Thoracic aorta (tissue), 2 donors: ENCODE measurements around the gene MAML2. TPM values are rescaled to one million over a fixed set of nuclear protein-coding genes. Genes with fewer than 3 reads are reported as not detected.
"Not testable (repeated sequence)": the region's sequence is repeated elsewhere in the genome, so short reads cannot be mapped to it uniquely, and the experiment has no call there.

ENCODE experiments used
- ATAC-seq: fragments of 150-250 bp; one replicate; pipeline ENCODE4 v1.8.0; 2017; ENCODE audit warnings: low read depth; ENCODE audit not compliant: insufficient number of reproducible peaks, low FRiP score
- DNase-seq: peaks from one replicate; pipeline ENCODE4 v3.0.0-alpha.2; 2020; ENCODE audit warnings: low spot score
- H3K27ac ChIP-seq, 2 donors: fragments of 200-600 bp; sonication (generic); 1 replicate in 1 of 2; 2 replicates in 1 of 2; pipeline ENCODE4 v1.5.1; 2016; ENCODE audit warnings: mild to moderate bottlenecking in 2 of 2, moderate library complexity in 2 of 2
- H3K27me3 ChIP-seq: fragments of 200-600 bp; sonication (generic); replicated peaks from 2 replicates; pipeline ENCODE4 v1.6.0; 2016; ENCODE audit warnings: mild to moderate bottlenecking; ENCODE audit not compliant: insufficient read depth
- H3K36me3 ChIP-seq: fragments of 200-600 bp; sonication (generic); one replicate; pipeline ENCODE4 v1.5.1; 2016
- H3K4me1 ChIP-seq, 2 donors: fragments of 200-600 bp; sonication (generic); 1 replicate in 1 of 2; 2 replicates in 1 of 2; pipeline versions ENCODE4 v1.5.1 to v1.6.0; 2016; ENCODE audit warnings: low read depth in 2 of 2, mild to moderate bottlenecking in 1 of 2; ENCODE audit not compliant: control insufficient read depth in 1 of 2
- H3K4me3 ChIP-seq: fragments of 200-600 bp; sonication (generic); 2 replicates; pipeline ENCODE4 v1.5.1; 2016; ENCODE audit warnings: mild to moderate bottlenecking
- H3K9me3 ChIP-seq: fragments of 200-600 bp; sonication (generic); 2 replicates; pipeline ENCODE4 v1.5.1; 2016
- CTCF ChIP-seq: fragments of 200-600 bp; sonication (generic); IDR thresholded peaks from one replicate; pipeline ENCODE4 v1.5.1; 2019; ENCODE audit warnings: antibody characterized with exemption
- total RNA-seq, 2 donors: library from RNA; depleted of rRNA; stranded (reverse); fragments of >200 nt; gene quantifications; one replicate each; pipeline versions ENCODE4 v1.1.0 to v1.2.3, GENCODE V29; 2016

Gene MAML2
- total RNA-seq, 2 donors from 2014 or later = 23.4 to 29.6 TPM

DNA sequence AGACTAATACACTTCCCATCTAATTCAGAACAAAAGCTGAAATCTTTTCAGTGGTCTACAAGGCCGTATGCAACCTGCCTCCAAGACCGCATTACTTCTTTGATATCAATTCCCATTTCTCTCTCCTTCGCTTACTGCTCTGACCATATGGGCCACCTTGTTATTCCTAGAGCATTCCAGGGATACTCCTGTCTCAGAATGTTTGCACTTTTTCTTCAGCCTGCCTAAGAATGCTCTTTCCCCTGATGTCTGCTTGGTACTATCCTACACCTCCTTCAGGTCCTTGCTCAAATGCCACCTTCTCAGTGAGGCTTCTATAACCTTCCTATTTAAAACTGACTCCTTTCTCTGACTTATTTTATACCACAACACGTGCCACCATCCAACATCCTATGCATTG lies 71.2 kb downstream of the MAML2 start:
- DNase-seq (no peak), ATAC-seq (no peak)
- TF ChIP-seq CTCF = no peak
- no peaks in the 10 kb centered on the region for H3K9me3 ChIP-seq
- no peaks in the 10 kb centered on the region for H3K27me3 ChIP-seq
- H3K36me3 ChIP-seq = no peaks in the 10 kb centered on the region
- H3K4me1 ChIP-seq = peaks cover 11 to 39% of the 10 kb centered on the region in 2 donors
- no peak overlapping the region for H3K4me3 ChIP-seq
- no peak overlapping the region for H3K27ac ChIP-seq

GRCh38 chr11:96271352-96271751 lies 71.6 kb downstream of the MAML2 start:
- H3K27me3 ChIP-seq, H3K9me3 ChIP-seq, H3K4me3 ChIP-seq, H3K36me3 ChIP-seq, H3K27ac ChIP-seq, DNase-seq, ATAC-seq: not testable (repeated sequence)
- H3K4me1 ChIP-seq = peaks cover 11 to 41% of the 10 kb centered on the region in 2 donors

GRCh38 chr11:96268527-96268926 lies 74.5 kb downstream of the MAML2 start:
- H3K27ac ChIP-seq, H3K27me3 ChIP-seq, H3K9me3 ChIP-seq, H3K4me3 ChIP-seq, DNase-seq, H3K36me3 ChIP-seq, ATAC-seq: not testable (repeated sequence)
- peaks cover 28 to 53% of the 10 kb centered on the region in 2 donors for H3K4me1 ChIP-seq

DNA sequence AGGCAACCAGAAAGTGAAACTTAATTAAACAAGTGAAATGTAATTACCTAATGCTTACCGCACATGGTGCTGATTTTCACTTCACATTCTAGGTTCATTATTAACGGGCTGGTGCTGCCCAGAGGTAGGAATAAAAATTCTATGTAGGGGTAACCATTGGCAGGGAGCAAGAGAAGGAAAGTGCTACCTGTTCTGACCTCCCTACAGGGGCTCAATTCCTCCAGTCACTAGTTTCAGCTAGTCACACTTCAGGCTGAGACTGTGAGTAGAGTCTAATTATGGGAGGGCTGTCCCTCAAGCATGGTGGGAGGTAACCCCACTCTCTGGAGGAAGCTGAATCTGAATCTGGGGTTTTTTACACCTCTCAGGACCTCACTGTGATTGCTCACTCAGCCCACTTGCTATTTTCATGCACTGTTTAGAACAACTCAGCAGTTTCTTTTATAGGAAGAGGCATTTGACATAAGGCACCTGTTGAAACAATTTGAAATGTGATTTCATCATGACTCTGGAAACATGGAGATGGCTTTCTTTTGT lies 75.4 kb downstream of the MAML2 start:
- Histone ChIP-seq H3K27me3 (no peaks in the 10 kb centered on the region), H3K4me3 (no peak overlapping the region), H3K36me3 (no peaks in the 10 kb centered on the region), H3K4me1 (peaks cover 29 to 51% of the 10 kb centered on the region in 2 donors), H3K9me3 (no peaks in the 10 kb centered on the region), H3K27ac (peak overlapping the region in 1 of 2 donors; percentile 25)
- DNase-seq = no peak
- no peak for ATAC-seq
- no peak for TF ChIP-seq CTCF

DNA sequence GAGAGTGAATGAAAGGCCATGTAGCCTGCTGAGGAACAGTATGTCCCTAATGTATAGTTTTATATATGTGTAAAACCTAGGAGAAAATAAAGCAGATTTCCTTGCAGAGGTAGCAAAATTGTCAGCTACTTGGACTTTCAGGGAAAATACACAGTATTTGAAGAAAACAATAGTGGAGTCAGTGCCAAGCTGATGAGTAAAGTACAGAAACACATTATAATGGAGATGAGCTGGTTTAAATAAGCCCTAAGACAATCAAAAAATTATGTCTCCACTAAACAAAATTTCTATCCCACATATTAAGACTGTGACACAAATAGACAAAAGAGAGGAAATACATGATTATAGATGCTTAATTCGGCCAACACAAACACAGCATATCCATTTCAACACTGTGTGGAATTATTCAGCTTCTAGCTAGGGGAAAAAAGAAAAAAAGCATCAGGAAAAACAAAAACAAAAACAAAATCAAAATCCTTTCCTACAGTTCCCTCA lies 75.9 kb downstream of the MAML2 start:
- Histone ChIP-seq H3K9me3 (no peaks in the 10 kb centered on the region), H3K36me3 (no peaks in the 10 kb centered on the region), H3K27me3 (no peaks in the 10 kb centered on the region), H3K27ac (peak overlapping the region in 1 of 2 donors; percentile 25), H3K4me3 (no peak overlapping the region), H3K4me1 (peaks cover 29 to 48% of the 10 kb centered on the region in 2 donors)
- DNase-seq (no peak), ATAC-seq (no peak)
- TF ChIP-seq CTCF = no peak

DNA sequence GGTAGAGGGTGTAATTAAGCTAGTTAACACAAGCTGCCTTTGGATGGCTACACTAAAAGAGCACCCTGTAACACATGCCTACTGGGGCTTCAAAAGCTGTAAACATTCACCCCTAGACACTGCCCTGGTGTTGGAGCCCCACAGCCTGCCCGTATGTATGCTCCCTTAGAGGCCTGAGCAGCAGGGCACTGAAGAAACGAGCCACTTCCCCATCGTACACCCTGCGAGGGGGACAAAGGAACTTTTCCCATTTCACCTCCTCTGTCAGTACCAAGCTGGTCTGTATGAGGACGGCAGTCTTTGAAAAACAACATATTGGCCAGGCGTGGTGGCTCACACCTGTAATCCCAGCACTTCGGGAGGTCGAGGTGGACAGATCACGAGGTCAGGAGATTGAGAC lies 77.0 kb downstream of the MAML2 start:
- ATAC-seq = no peak
- Histone ChIP-seq H3K27me3 (no peaks in the 10 kb centered on the region), H3K4me3 (no peak overlapping the region), H3K36me3 (no peaks in the 10 kb centered on the region), H3K27ac (peak overlapping the region in 1 of 2 donors; percentile 76), H3K9me3 (no peaks in the 10 kb centered on the region), H3K4me1 (peaks cover 29 to 46% of the 10 kb centered on the region in 2 donors)
- DNase-seq = no peak
- TF ChIP-seq CTCF = no peak
